Measurements from ENCODE around the gene EXO5.

- no peak for TF ChIP-seq CTCF (IDR thresholded peaks at IDR 0.05; ENCODE audit: low read depth, low read length)
- no peak for TF ChIP-seq POLR2A (IDR thresholded peaks at IDR 0.05; ENCODE audit: extremely low read depth, insufficient read length)
- TF ChIP-seq MAX (IDR thresholded peaks at IDR 0.05; ENCODE audit: low read depth, low read length) = no peak
- no peak for TF ChIP-seq MYC (IDR thresholded peaks at IDR 0.05; ENCODE audit: low read depth, low read length)
These were observed 27.2 kb downstream of the EXO5 start for GRCh38 chr1:40535732-40536131.
